ENCODE data around the gene NNMT.

The NNMT gene

DNA sequence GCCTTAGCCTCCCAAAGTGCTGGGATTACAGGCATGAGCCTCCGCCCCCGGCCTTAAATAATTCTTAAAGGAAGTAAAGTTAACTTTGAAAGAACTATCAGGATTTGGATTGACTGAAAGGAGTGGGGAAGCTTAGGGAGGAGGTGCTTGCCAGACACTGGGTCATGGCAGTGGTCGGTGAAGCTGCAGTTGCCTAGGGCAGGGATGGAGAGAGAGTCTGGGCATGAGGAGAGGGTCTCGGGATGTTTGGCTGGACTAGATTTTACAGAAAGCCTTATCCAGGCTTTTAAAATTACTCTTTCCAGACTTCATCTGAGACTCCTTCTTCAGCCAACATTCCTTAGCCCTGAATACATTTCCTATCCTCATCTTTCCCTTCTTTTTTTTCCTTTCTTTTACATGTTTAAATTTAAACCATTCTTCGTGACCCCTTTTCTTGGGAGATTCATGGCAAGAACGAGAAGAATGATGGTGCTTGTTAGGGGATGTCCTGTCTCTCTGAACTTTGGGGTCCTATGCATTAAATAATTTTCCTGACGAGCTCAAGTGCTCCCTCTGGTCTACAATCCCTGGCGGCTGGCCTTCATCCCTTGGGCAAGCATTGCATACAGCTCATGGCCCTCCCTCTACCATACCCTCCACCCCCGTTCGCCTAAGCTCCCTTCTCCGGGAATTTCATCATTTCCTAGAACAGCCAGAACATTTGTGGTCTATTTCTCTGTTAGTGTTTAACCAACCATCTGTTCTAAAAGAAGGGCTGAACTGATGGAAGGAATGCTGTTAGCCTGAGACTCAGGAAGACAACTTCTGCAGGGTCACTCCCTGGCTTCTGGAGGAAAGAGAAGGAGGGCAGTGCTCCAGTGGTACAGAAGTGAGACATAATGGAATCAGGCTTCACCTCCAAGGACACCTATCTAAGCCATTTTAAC, at the start of gene NNMT:
Gene NNMT (plus strand): TSS at position 724 of the 929 bp plus-strand sequence. CDS start 158 bp downstream, at position 882.
- no peak for DNase-seq

DNA sequence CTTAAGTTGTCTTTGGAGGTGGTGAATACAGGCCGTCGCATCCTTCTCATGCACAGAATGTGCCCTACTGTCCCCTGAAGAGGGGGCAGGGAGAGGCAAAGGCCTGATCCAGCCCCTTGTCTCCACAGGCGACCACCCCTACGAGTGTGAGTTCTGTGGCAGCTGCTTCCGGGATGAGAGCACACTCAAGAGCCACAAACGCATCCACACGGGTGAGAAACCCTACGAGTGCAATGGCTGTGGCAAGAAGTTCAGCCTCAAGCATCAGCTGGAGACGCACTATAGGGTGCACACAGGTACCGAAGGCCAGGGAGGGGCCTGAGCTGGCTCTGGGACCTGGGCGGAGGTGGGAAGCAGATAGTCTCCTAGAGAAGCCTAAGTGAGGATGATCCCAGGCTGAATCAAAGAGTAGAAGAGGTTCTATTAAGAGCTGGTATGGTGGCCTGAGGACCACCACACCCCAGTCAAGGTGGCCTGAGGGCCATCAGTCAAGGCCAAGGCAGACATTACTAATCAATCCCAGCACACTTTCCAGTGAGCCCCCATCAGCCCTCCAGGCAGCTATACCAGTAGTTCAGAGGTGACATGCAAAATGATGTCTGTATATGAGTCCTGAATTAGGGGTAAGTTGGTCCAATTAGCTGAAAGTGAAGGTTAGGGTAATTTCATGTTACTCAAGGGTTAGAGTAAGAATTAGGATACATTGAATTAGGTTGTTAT, 49.0 kb upstream of the NNMT start:
- DNase-seq = no peak

DNA sequence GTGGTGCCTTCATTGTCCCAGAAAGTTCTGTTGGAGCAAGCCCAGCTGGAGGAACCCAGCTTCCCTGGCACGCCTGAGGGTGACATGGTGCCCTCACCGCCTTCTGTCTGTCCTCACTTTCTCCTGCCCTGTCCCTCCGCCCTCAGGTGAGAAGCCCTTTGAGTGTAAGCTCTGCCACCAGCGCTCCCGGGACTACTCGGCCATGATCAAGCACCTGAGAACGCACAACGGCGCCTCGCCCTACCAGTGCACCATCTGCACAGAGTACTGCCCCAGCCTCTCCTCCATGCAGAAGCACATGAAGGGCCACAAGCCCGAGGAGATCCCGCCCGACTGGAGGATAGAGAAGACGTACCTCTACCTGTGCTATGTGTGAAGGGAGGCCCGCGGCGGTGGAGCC, 46.0 kb upstream of the NNMT start:
- DNase-seq = no peak

DNA sequence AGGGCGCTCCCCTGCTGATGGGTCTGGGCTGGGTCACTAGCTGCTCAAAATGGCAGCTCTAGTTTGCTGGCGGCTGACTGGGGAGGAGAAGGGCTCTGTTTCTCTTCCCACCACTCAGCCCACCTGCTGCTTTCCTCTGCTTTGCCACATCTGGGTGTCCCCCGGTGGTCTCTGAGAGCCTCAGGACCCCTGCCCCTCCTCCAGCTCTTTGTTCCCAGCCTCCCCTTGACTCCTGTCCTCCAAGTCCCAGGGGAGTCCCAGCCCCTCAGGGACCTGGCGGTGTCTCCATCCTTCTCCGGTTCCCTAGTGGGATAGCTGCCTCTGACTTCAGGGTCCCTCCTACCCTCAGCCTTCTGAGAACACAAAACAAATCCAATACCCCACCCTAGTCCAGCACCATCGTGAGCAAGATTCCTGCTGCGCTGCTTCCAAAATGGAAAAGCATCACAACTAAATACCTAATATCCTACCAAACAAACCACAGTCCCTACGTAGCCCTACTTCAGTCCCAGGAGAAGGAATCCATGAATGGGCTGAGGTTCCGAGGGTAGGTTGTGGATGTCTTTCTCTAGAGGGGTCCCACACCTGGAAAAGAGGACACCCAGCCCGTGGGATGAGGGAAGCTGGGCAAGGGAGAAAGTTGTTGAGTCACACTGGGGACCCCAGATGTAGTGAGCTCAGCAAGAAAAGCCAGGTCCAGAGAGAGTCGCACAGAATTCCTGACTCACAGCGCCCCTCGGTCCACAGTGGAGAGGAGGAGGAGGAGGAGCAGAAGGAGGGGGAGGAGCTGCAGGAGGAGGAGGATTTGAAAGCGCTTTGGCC, 45.0 kb upstream of the NNMT start:
- no peak for DNase-seq

DNA sequence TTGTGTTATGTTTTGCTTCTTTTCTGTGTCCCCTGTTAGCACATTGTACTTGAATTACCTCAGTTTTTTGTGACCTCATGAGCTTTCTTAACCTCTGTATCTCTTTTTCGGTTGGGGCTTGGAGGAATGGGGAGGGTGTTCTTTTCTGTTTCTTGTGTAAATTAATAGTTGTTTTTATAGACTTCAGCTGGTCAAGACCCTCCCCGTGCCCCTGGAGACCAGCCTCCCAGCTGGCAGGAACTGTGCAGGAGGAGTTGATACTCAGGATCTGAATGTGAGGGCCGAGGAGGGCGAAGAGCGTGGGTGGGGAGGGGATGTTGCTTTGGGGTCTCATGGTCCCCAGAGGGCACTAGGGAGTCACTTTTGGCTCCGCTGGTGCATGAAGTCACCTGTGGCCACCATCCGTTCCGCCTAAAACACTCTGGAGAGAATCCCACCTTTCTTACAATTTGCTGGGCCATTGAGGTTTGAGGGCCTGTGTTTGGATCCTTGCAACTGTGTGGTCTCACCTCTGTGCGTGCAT, 44.3 kb upstream of the NNMT start:
- DNase-seq = no peak

DNA sequence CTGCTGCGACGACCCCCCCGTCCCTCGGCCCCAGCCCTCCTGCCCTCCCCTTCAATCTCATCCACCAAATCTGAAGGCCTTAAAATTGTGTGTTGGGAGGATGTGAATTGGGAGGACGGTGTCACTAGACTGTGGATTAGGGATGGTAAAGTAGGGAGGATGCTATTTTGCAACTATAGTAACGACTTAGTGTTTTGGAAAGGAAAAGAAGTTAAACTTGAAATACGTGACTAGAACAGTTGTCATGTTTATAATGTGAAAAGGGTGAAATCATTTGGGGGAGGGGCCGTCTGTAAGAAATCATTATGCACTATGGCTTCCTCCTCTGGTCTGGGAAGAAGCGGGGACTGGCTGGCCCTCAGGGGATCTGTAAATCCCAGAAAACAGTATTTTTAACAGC, 43.4 kb upstream of the NNMT start:
- DNase-seq = no peak

DNA sequence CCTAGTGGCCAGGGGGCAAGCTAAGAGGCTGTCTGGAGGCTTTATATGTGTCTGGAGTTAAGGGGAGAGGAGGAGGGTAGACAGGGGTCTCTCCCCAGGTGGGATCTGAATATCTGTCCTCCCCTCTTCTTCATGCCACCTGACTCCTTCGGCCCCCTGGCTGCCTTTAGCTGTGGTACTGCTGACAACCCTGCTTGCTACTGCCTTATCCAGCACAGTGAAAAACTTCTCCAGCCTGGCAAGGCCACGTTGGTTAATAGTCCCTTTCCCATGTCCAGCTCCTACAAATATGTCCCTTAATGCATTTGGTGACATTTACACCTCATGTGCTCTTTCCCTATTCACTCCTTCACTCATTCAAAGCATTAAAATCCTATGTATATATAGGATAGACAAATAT, 42.4 kb upstream of the NNMT start:
- no peak for DNase-seq

DNA sequence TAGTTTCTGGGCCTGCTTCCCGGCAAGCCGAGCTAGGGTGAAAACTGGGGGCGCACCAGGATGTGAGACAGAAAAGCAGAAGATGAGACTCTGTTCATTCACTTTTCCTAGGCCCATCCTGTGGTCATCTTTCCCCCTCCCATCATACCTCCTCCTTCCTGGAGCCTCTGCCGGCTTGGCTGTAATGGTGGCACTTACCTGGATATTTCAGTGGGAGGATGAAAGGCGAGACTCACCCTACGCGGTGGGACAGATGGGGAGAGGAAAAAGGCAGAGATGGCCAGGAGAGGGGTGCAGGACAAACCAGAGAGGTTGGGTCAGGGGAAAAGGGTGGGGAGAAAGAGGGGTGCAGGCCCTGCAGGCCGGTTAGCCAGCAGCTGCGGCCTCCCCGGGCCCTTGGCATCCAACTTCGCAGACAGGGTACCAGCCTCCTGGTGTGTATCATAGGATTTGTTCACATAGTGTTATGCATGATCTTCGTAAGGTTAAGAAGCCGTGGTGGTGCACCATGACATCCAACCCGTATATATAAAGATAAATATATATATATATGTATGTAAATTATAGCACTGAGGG, 41.5 kb upstream of the NNMT start:
- no peak for DNase-seq

DNA sequence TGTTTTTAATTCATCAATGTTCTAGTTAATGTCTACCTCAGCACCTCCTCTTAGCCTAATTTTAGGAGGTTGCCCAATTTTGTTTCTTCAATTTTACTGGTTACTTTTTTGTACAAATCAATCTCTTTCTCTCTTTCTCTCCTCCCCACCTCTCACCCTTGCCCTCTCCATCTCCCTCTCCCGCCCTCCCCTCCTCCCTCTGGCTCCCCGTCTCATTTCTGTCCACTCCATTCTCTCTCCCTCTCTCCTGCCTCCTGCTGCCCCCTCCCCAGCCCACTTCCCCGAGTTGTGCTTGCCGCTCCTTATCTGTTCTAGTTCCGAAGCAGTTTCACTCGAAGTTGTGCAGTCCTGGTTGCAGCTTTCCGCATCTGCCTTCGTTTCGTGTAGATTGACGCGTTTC, 40.9 kb upstream of the NNMT start:
- DNase-seq = no peak

DNA sequence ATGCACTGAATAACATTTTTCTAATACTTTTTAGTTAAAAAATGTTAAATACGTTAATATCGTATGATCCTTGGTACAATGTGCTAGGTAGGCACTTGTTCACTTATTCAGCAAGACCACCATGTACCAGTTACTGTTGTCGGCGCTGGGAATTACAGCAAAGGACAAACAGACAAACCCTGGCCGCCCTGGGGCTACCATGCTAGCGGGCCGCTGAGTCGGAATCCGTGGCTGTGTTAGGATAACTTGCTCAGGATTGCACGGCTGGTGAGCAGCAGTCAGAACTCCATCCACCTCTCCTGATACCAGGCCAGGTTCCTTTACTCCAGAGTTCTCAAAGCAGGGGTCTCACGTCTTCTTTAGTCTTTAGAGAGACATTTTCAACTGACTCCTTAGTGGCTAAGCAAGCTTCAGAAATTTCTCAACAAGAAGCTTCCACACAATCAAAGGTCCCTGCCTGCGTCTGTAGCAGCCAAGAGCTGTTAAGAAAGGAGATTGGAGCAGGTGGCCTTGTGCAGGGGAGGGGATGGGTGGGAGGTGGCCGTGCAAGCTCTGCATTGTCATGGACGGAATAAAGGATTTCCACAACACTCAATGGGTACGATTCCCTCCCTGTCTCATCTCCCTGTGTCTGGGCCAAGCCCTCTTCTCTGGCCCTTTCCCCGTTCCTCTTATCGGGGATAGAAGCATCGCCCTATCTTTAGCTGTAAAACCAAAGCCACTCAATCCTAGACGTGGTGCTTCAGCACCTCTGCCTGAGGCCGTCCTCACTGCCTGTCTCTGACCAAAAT, 39.8 kb upstream of the NNMT start:
- DNase-seq = no peak

DNA sequence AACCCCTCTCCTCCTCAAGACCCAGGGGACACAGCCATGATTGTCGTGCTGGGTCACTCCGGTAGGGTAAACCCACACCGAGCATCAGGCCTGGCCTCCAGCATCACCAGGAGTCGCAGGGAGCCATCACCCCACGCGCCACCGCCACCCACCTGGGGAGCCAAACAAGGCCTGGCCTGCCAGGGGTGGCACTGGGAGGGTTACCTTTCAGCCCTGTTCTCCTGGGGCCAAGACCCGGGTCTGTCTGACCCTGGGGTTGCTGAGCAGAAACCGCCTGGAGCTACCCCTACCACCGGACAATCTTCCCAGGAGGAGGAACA, 39.3 kb upstream of the NNMT start:
- DNase-seq = no peak

DNA sequence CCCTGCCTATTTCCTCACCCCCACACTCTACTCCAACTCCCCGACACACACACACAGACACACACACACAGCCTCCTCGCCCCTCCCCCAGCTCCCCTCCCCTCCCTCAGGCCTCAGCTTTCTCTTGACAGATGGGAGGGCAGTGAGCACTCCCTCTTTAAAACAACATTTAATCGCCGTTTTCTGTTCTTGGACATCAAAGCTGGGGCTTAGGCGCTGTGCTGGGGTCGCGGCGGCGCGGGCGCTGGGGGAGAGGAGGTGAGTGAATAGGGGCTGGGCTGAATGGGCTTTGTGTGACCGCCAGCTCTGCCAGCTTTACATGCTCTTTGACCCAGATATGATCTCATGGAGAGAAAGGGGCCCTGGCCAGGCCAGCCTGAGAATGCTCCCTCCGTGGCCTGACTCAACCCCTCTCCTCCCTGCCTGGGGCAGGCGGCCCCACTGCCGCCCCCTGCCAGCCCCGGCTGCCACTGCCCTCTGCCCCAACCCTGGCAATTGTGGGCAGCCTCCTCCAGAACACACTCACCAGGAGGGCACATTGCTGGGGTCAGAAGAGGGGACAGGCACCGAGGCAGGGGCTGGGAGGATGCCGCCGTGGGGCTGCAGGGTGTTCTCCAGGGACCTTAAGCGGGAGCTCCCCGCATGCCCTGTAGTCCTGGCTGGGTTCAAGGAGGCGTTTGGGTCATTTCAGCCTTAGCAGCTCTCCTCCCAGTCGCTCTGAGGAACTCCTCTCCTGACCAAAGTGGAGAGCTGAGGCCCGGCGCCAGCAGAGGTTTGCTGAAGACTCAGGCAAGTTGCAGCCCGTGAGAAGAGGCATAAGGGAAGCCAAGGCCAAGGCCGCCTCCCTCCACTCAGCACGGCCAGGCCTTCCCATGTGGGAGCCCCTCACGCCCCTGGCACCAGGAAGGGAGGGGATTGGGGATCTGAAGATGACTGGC, 38.3 kb upstream of the NNMT start:
- DNase-seq = no peak

DNA sequence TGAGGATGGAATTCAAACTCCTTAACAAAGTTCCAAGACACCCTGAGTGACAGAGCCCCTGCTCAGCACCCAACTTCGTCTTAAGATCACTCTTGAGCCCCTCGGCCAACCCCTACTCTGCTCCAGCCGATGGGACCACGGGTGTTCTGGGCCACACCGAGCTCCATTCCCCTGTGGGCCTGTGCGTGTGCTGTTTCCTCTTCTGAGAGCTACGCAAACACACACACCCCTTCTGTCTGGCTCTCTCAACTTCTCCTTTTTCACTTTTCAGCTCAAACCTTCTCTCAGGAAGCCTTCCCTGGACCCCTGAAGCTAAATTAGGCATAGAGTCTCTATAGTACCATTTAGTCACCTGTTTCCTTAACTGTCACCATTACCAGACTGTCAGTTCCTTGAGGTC, 37.5 kb upstream of the NNMT start:
- DNase-seq = no peak

DNA sequence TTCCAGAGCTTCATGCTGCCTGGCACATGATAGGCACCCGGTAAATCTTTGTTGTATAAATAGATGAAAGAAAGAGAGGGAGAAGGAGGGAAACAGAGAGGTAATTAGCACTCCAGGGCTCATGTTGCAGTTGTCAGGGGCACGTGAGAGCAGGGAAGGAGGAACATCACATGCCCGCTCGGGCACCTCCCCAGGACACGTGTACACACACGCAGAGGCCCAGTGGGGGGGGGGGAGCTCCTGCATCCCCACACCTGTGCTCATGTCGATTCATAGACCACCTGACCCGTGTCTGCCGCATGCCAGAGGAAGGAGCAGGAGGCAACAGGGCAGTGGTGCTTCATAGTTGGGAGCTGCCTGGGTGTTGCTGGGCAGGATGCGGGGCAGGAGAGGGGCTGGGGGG, 37.1 kb upstream of the NNMT start:
- no peak for DNase-seq

DNA sequence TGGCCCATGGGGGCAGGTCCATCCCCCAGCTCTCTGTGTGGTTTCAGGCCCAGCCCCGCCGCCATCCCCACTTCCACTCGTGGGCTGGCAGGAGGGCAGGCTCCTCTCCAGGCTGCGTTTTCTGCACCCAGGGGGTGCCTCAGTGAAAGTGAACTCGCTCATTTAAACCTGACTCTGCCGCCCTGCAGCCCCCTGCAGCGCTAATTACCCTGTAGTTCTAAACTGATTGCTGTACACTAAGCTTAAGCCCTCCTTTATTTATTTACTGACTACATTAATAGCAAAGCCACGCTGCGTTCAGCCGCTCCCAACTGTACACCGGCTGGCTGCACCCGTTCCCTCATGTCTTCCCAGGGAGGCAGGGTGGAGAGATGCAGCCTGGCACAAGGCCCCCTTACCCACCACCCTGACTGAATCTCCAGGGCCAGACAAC, 36.6 kb upstream of the NNMT start:
- no peak for DNase-seq

DNA sequence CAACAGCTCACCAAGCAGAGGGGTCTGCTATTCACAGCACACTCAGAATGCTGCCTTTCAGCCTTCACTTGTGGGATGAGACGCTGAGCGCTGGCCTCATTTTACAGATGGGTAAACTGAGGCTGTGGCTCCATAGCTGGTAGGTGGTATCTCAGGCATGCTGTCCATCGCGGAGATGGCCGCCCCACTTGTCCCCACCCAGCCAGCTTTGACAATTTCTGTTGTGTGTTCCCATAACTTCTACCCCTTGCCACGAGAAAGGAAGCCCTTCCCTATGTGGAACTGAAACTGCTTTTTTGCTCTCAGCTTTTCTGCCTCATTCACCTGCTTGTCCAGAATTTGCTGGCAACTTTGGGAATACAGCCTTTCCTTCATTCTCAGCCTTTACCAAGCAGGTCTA, 36.1 kb upstream of the NNMT start:
- DNase-seq = no peak

DNA sequence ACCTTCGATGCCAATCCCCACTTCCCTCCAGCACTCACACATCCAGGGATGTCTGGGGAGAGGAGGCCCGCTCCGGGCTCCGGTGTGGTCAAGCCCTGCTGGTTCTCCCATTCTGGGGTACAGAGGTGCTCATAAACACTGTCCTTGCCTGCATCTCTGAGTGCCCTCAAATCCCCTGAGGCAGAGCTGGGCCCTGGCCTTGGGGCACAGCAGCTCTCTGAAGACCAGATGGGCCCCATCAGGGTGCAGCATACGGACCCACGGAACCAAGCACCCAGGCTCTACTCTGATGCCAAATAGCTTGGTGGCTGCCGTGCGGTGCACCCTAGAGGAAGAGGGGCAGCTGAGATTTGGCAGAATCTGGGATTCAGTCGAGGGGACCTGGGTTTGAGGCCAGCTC, 35.7 kb upstream of the NNMT start:
- DNase-seq = no peak

DNA sequence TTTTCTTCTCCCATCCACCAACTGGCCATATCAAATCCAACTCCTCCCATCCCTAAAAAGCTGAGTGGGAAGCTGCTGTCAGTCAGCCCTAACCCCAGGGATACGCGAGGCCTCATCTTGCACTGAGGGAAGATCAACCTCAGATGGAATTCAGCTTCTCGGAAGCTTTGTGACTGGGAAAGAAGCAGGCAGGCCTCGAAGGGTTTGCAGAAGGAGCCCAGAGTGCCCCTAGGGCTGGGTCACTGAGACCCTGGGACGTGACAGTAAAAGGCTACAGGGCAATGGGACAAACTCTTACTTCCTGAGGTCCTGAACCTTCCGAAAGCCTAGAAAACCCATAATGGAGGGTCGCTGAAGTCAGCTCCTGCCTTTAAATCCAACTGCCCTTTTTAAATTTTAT, 34.4 kb upstream of the NNMT start:
- no peak for DNase-seq

DNA sequence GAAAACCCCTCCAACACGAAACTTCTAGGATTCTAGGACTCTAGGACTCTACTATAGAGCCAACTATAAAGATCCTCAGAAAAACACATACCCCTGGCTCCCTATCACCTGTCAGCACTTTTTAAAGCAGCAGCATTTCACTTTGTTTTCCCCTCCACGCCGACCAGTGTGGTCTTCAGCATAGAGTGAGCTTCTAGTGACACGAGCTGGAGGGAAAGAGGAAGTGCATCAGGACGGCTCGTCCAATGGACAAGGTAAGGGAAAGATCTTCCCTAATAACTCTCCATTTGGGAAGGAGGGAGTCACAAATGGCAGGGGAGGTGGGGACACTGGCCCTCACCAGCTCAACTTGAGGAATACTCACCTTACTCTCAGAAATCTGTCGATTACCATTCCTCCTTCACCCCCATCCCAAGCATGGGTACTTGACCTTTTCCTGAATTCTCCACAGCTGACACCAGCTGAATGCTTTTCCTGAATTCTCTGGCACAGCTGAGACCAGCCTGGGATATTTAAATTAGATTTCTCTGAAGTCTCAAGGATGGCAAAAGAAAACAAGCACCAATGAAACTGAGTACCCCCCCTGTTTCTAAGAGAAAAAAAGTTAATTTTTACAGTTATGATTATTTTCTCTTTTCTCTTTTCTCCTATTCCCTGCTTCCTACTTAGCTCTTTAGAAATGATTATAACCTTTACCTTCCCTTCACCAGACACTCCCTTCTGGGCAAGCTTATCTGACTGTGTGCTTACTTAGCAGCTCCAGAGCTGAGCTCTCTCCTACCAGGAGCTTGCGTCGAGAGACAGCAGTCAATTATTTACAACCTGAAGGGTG, 33.3 kb upstream of the NNMT start:
- DNase-seq = peak; percentile 68
